NCI-H748 (cell line): Measurements from ENCODE around the gene TMEM150A.
"Not testable (repeated sequence)": the region's sequence is repeated elsewhere in the genome, so short reads cannot be mapped to it uniquely, and the experiment has no call there.

ENCODE experiments used
- DNase-seq: peaks from one replicate; lab custom pipeline; 2025; ENCODE audit not compliant: unreplicated experiment; lab: John Stamatoyannopoulos, UW

TMEM150A gene

DNA sequence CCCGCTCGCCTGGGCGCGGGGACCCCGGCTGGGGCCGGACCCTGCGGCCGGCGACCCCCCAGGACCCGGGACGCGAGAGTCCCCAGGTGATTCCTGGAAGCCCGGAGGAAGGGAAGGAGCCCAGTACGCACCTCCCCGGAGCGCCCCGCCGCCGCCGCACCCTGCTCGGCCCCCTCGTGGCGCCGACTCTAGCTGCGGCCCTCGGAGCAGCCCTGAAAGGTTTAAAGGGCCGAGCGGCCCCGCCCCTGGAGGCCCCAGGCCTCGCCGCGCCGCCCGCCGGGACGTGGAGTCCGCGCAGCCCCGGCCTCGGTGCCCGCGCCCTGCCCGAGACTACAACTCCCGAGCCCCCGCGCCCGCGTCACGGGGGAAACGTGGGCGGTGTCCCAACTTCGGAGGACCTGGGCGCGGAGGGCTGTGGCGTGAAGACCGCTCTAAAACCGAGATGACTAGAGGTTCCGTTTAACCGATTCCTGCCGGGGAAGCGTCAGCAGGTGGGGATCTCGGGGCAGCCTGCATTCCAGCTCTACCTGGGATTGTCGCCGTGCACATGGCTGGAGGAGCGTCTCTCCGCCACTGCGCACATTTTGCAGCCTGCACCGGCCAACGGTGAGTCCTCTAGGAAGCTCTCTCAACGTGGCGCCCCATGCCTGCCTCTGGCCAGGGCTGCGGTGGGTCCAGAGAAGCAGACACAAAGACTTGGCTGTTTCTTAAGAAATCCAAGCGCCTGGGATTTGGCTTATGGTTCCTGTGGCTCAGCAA lies at the start of gene TMEM150A:
Gene TMEM150A (minus strand): TSS at position 223 of the 759 bp plus-strand sequence. CDS start 750 bp downstream, outside the sequence.
- peak; percentile 85 for DNase-seq

GRCh38 chr2:85652056-85652455 lies 49.6 kb upstream of the TMEM150A start:
- DNase-seq, result no peak

DNA sequence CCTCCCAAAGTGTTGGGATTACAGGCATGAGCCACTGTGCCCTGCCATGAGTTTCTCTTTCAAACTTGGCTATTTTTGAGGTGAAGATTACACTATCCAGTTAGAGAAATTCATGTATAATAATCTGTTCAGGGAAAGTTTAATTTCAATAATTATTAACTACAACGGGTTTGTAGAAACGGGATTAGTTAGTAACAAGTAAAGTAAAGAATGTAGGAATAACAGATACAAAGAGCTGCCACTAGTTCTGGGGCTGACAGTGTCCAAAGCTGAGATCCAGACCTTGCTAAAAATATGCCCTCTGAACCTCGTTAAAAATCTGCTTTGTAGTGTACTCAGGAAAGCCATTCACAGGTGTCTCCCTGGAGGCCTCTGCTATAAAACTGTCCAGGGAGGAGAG lies 48.6 kb upstream of the TMEM150A start:
- DNase-seq, result no peak

DNA sequence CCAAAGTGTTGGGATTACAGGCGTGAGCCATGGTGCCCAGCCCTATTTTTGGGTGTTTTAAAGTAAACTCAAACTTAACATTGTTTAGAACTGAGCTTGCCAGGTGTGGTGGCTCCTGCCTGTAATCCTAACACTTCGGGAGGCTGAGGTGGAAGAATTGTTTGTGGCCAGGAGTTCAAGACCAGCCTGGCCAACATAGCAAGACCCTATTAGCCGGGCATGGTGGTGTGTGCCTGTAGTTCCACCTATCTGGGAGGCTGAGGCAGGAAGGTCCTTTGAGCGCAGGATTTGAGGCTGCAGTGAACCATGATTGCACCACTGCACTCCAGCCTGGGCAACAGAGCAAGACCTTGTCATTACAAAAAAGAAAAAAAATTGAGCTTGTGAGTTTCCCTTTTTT lies 48.0 kb upstream of the TMEM150A start:
- no peak for DNase-seq

DNA sequence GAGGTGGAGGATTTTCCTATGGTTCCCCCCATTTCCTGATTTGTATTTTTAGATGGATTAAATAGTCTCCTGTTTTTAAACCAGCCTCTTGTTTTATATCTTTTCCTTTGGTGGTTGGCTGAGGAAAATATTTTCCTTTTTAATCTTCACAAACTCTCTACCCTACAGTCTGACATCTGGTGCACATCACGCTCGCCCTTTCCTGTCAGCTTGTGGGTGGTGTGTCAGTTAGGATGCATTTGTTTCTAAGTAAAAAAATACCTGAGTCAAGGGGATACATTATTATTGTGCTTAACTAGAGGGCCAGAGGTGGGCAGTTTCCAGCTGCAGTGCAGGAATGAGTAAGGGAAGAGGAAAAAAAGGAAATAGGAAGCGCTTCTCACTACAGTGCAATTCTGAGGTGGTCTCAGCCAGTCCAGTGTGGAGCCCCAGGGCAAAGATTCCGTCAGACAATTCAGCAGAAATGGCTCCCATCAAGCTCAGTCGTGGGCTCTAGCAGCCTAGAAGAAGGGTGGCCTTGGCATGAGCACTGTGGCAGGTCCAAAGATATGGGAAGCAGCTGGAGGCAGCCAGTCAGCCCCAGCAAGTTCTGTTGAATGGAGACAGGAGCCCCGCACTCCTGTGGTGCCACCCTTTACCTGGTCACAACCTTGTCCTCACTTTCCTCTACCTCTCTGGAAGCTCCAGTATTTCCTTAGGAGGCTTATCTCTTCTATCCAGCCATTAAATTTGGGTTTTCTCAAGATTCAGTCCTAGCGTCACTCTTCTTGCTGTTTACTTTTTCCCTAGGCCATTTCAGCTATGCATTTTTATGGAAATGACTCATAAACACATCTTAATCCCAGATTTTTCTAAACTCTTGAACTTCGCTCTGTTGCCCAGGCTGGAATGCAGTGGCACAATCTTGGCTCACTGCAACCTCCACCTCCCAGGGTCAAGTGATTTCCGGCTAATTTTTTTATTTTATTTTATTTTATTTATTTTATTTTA lies 47.0 kb upstream of the TMEM150A start:
- DNase-seq, result no peak

- no peak for DNase-seq
Measured at GRCh38 chr2:85648619-85649018, 46.1 kb upstream of the TMEM150A start.

- no peak for DNase-seq
Measured at GRCh38 chr2:85647823-85648526, 45.5 kb upstream of the TMEM150A start.

DNA sequence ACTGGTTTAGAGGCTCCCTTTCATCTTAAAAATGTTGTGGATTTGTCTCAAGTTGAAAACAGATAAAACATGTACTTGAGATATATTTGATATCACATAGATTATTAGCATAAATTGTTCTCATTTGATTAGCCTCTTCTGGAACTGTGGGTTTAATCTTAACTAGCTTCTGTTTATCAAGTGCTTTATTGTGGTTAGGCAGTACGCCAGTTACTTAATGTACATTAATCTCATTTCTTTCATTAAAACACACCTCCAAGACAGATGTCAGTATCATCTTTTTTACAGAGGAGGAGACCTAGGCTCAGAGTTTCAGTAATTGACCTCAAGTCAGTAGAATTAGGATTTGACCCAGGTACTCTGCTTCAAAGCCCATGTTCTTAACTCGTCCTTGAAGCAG lies 43.7 kb upstream of the TMEM150A start:
- DNase-seq, result no peak

- DNase-seq, result no peak
Measured at GRCh38 chr2:85644909-85645308, 42.4 kb upstream of the TMEM150A start.

GRCh38 chr2:85642725-85643124 lies 40.2 kb upstream of the TMEM150A start:
- DNase-seq, result no peak

DNA sequence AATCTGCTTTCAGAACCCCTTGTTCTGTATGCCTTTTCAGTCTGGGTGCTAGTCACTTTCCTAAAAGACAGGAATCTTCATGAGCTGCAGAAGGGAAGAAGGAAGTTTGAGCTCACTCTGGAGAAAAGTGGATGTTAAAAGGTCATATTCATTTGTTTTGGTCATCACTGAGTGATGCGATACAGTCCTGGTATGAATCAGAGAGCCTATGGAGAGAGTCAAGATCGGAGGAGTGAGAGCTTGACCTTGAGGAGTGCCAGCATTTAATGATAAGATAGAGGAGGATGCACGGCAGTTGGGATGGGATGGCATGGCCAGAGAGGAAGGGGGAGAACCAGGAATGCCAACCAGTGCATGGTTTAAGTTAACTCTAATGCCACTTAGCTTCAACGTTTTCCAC lies 33.1 kb upstream of the TMEM150A start:
- DNase-seq, result no peak

GRCh38 chr2:85635011-85635410 lies 32.5 kb upstream of the TMEM150A start:
- no peak for DNase-seq

DNA sequence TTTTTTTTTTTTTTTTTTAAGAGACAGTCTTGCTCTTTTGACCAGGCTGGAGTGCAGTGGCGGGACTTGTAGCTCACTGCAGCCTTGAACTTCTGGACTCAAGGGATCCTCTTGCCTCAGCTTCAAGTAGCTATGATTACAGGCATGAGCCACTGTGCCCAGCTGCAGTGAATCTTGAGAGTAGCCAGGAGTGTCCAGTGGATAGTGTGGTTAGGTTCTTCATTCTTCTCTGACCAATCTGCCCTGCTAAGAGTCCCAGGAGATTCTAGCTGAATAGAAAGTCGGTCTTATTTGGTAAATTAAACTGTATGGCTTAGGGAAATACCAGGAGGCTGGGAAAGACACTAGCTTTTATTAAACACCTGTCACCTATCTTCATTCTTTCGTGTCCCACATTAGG lies 28.8 kb upstream of the TMEM150A start:
- DNase-seq, result no peak

GRCh38 chr2:85628658-85629057 lies 26.2 kb upstream of the TMEM150A start:
- no peak for DNase-seq

DNA sequence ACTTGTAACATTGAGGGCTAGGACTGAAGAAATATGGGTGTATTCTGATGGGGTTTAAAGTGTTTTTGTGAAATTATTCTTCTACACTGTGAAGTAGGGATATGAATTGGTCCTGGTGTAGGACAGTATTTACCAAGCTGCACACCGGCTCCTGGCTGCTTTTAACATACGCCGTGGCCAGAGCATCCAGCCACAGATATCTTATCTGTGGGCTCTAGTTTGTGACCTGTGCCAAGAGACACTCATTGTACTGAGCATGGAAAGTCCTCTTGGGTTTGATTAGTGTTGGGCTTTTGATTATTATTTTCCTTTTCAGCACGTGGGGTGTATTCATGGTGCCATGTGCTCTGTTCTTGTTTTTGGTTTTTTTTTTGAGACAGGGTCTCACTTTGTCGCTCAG lies 21.5 kb upstream of the TMEM150A start:
- DNase-seq, result no peak

DNA sequence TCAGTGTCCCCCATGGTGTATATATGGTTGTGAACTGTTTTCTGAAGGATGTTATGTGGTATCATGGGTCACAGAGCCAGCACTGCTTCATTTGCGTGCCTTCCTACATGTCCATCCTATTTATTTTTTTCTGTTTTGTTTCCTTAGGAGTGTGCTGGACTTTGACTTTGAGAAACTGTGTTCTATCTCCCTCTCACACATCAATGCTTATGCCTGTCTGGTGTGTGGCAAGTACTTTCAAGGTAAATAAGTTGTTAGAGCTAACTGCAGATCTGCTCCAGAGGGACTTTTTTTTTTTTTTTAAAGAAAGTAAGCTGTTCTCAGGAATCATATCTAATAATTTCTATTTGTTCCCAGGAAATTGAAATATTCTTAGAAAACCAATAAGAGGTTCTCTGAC lies 18.8 kb upstream of the TMEM150A start:
- DNase-seq, result no peak

DNA sequence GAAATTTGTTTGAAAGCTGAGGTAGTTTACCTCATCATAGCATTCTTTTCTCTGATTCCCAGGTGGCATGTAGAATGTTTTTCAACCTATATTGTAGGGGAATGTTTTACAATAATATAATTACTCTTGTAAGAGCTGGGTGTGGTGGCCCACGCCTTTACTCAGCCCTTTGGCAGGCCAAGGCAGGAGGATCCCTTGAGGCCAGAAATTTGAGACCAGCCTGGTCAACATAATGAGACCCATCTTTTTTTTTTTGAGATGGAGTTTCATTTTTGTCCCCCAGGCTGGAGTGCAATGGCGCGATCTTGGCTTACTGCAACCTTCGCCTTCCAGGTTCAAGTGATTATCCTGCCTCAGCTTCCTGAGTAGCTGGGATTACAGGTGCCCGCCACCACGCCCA lies 17.1 kb upstream of the TMEM150A start:
- no peak for DNase-seq

GRCh38 chr2:85617723-85618122 lies 15.2 kb upstream of the TMEM150A start:
- not testable (repeated sequence) for DNase-seq

- no peak for DNase-seq
Measured at GRCh38 chr2:85615413-85615728, 12.9 kb upstream of the TMEM150A start.

GRCh38 chr2:85614757-85615156 lies 12.3 kb upstream of the TMEM150A start:
- not testable (repeated sequence) for DNase-seq

DNA sequence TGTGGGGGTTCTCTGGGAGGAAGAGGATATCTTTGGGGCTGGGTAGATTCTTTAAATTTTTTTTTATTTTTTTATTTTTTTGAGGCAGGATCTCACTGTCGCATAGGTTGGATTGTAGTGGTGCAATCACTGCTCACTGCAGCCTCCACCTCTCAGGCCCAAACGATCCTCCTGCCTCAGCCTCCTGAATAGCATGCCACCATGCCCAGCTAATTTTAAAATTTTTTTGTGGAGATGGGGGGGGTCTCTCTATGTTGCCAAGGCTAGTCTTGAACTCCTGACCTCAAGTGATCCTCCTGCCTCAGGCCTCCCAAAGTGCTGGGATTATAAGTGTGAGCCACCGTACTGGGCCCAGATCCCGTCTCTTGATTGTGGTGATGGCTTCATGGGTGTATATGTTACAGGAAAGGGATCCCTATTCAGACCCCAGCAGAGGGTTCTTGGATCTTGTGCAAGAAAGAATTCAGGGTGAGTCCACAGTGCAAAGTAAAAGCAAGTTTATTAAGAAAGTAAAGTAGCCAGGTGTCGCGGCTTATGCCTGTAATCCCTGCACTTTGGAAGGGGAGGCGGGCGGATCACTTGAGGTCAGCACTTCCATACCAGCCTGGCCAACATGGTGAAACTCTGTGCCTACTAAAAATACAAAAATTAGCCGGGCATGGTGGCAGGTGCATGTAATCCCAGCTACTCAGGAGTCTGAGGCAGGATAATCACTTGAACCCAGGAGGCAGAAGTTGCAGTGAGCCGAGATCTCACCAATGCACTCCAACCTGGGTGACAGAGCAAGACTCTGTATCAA lies 11.4 kb upstream of the TMEM150A start:
- no peak for DNase-seq
